ENCODE data around the gene IL12RB1.

GRCh38 chr19:18109733-18110608, 23.2 kb upstream of the IL12RB1 start:
- TF ChIP-seq CTCF (IDR thresholded peaks at IDR 0.05) (no peak), ZFX (IDR thresholded peaks at IDR 0.05; ENCODE audit: borderline replicate concordance) (no peak)

Data from 22Rv1 (cell line).